ENCODE measurements around the gene PCDHA1. TPM values are rescaled to one million over a fixed set of nuclear protein-coding genes. Genes with fewer than 3 reads are reported as not detected.
"Not testable (repeated sequence)": the region's sequence is repeated elsewhere in the genome, so short reads cannot be mapped to it uniquely, and the experiment has no call there.

PCDHA1 gene
- polyA plus RNA-seq, 1 donor (not counting 4 experiments of a cell fraction or from before 2014, with no cell fraction given) = 0.03 TPM

GRCh38 chr5:140802781-140803271 lies 16.9 kb downstream of the PCDHA1 start:
- H3K36me3 ChIP-seq (ENCODE audit: control insufficient read depth in 2 of 2, extremely low read depth in 1 of 2, insufficient read depth in 2 of 2, low read length in 2 of 2) = no peaks in the 10 kb centered on the region
- H2AFZ ChIP-seq (ENCODE audit: control insufficient read depth, low read length) = no peak overlapping the region
- H3K9ac ChIP-seq (ENCODE audit: control insufficient read depth, extremely low read depth, insufficient read depth, low read length) = no peak overlapping the region
- no peak for DNase-seq (ENCODE audit: low read depth, low spot score)
- dilution Hi-C loops (cut with MboI; ENCODE audit: extremely low pct_ligation_motif_present, low sequenced_read_pairs) = no loop called here
- no peaks in the 10 kb centered on the region for H3K9me1 ChIP-seq (ENCODE audit: control insufficient read depth, extremely low read depth, insufficient read depth, low read length)
- no peaks in the 10 kb centered on the region for H3K79me2 ChIP-seq (ENCODE audit: control insufficient read depth, insufficient read depth, low read length)
- no peak overlapping the region for H3K4me2 ChIP-seq (ENCODE audit: control insufficient read depth, extremely low read depth, insufficient read depth, low read depth, low read length)
- no peaks in the 10 kb centered on the region for H3K27me3 ChIP-seq (ENCODE audit: control insufficient read depth, extremely low read depth, insufficient read depth, low read length)
- no peaks in the 10 kb centered on the region for H3K4me1 ChIP-seq (ENCODE audit: control insufficient read depth, extremely low read depth, insufficient read depth, low read length)
- TF ChIP-seq, protein P1, sequence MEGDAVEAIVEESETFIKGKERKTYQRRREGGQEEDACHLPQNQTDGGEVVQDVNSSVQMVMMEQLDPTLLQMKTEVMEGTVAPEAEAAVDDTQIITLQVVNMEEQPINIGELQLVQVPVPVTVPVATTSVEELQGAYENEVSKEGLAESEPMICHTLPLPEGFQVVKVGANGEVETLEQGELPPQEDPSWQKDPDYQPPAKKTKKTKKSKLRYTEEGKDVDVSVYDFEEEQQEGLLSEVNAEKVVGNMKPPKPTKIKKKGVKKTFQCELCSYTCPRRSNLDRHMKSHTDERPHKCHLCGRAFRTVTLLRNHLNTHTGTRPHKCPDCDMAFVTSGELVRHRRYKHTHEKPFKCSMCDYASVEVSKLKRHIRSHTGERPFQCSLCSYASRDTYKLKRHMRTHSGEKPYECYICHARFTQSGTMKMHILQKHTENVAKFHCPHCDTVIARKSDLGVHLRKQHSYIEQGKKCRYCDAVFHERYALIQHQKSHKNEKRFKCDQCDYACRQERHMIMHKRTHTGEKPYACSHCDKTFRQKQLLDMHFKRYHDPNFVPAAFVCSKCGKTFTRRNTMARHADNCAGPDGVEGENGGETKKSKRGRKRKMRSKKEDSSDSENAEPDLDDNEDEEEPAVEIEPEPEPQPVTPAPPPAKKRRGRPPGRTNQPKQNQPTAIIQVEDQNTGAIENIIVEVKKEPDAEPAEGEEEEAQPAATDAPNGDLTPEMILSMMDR (optimal IDR thresholded peaks at IDR 0.05 in 1 of 3, IDR thresholded peaks at IDR 0.05 in 1 of 3, conservative IDR thresholded peaks at IDR 0.05 in 1 of 3; ENCODE audit: extremely low read depth in 1 of 3, insufficient read depth in 2 of 3, low read length in 3 of 3) = no peak
- no peak for TF ChIP-seq EZH2 (IDR thresholded peaks at IDR 0.05; ENCODE audit: low read length)
- no peaks in the 10 kb centered on the region for H4K20me1 ChIP-seq (ENCODE audit: control insufficient read depth, extremely low read depth, insufficient read depth, low read length)
- no peak overlapping the region for H3K27ac ChIP-seq (ENCODE audit: control insufficient read depth, insufficient read depth, low read length)
- peaks cover 8% of the 10 kb centered on the region for H3K9me3 ChIP-seq (ENCODE audit: control insufficient read depth, low read depth, low read length)
- FAIRE-seq = no peak
- no peak overlapping the region for H3K4me3 ChIP-seq (ENCODE audit: control insufficient read depth in 2 of 3, extremely low read depth in 1 of 3, insufficient read depth in 2 of 3, low read depth in 1 of 3, low read length in 3 of 3)

- H2AFZ ChIP-seq (ENCODE audit: control insufficient read depth, low read length) = no peak within 1 kb of the TSS
- no peak within 1 kb of the TSS for H3K9ac ChIP-seq (ENCODE audit: control insufficient read depth, extremely low read depth, insufficient read depth, low read length)
- FAIRE-seq (no peak), DNase-seq (ENCODE audit: low read depth, low spot score) (no peak)
- no peak within 1 kb of the TSS for H3K4me3 ChIP-seq (ENCODE audit: control insufficient read depth in 2 of 3, extremely low read depth in 1 of 3, insufficient read depth in 2 of 3, low read depth in 1 of 3, low read length in 3 of 3)
- no peaks in the 10 kb centered on the region for H3K4me1 ChIP-seq (ENCODE audit: control insufficient read depth, extremely low read depth, insufficient read depth, low read length)
- no peak for TF ChIP-seq EZH2 (IDR thresholded peaks at IDR 0.05; ENCODE audit: low read length)
- TF ChIP-seq, protein P1 (optimal IDR thresholded peaks at IDR 0.05 in 1 of 3, IDR thresholded peaks at IDR 0.05 in 1 of 3, conservative IDR thresholded peaks at IDR 0.05 in 1 of 3; ENCODE audit: extremely low read depth in 1 of 3, insufficient read depth in 2 of 3, low read length in 3 of 3) = peak; percentile 7 to 27 (median 24)
- H4K20me1 ChIP-seq (ENCODE audit: control insufficient read depth, extremely low read depth, insufficient read depth, low read length) = no peaks in the 10 kb centered on the region
- no peaks in the 10 kb centered on the region for H3K27me3 ChIP-seq (ENCODE audit: control insufficient read depth, extremely low read depth, insufficient read depth, low read length)
- H3K9me1 ChIP-seq (ENCODE audit: control insufficient read depth, extremely low read depth, insufficient read depth, low read length) = no peaks in the 10 kb centered on the region
- H3K9me3 ChIP-seq (ENCODE audit: control insufficient read depth, low read depth, low read length) = peaks cover 10% of the 10 kb centered on the region
- H3K36me3 ChIP-seq (ENCODE audit: control insufficient read depth in 2 of 2, extremely low read depth in 1 of 2, insufficient read depth in 2 of 2, low read length in 2 of 2) = no peaks in the 10 kb centered on the region
- H3K79me2 ChIP-seq (ENCODE audit: control insufficient read depth, insufficient read depth, low read length) = no peaks in the 10 kb centered on the region
- dilution Hi-C loops (cut with MboI; ENCODE audit: extremely low pct_ligation_motif_present, low sequenced_read_pairs) = no loop called here
- H3K27ac ChIP-seq (ENCODE audit: control insufficient read depth, insufficient read depth, low read length) = no peak within 1 kb of the TSS
- H3K4me2 ChIP-seq (ENCODE audit: control insufficient read depth, extremely low read depth, insufficient read depth, low read depth, low read length) = no peak within 1 kb of the TSS
These were observed 21.2 kb downstream of the PCDHA1 start, which contains the start of gene PCDHA4 for GRCh38 chr5:140806834-140807775. Gene PCDHA4 (plus strand): TSS chr5:140807068.

GRCh38 chr5:140808241-140808888 lies 22.4 kb downstream of the PCDHA1 start:
- H4K20me1 ChIP-seq (ENCODE audit: control insufficient read depth, extremely low read depth, insufficient read depth, low read length); H3K79me2 ChIP-seq (ENCODE audit: control insufficient read depth, insufficient read depth, low read length); H2AFZ ChIP-seq (ENCODE audit: control insufficient read depth, low read length); H3K9me1 ChIP-seq (ENCODE audit: control insufficient read depth, extremely low read depth, insufficient read depth, low read length); H3K9me3 ChIP-seq (ENCODE audit: control insufficient read depth, low read depth, low read length); FAIRE-seq; H3K4me2 ChIP-seq (ENCODE audit: control insufficient read depth, extremely low read depth, insufficient read depth, low read depth, low read length); H3K36me3 ChIP-seq (ENCODE audit: control insufficient read depth in 2 of 2, extremely low read depth in 1 of 2, insufficient read depth in 2 of 2, low read length in 2 of 2); H3K27me3 ChIP-seq (ENCODE audit: control insufficient read depth, extremely low read depth, insufficient read depth, low read length); DNase-seq (ENCODE audit: low read depth, low spot score); dilution Hi-C loops (cut with MboI; ENCODE audit: extremely low pct_ligation_motif_present, low sequenced_read_pairs); H3K4me1 ChIP-seq (ENCODE audit: control insufficient read depth, extremely low read depth, insufficient read depth, low read length); H3K27ac ChIP-seq (ENCODE audit: control insufficient read depth, insufficient read depth, low read length); H3K4me3 ChIP-seq (ENCODE audit: control insufficient read depth in 2 of 3, extremely low read depth in 1 of 3, insufficient read depth in 2 of 3, low read depth in 1 of 3, low read length in 3 of 3); H3K9ac ChIP-seq (ENCODE audit: control insufficient read depth, extremely low read depth, insufficient read depth, low read length): not testable (repeated sequence)
